GM06990 (cell line): ENCODE results near the gene SFT2D2.

Source experiments
- DNase-seq: peaks from one replicate; pipeline ENCODE4 v3.0.0-alpha.2; 2011; ENCODE audit not compliant: insufficient read length; ENCODE audit errors: extremely low read depth
- H3K27me3 ChIP-seq: replicated peaks from 2 replicates; pipeline ENCODE4 v1.6.0; 2011; ENCODE audit warnings: low read length; ENCODE audit not compliant: control insufficient read depth, insufficient read depth
- H3K36me3 ChIP-seq: 2 replicates; pipeline ENCODE4 v1.5.1; 2011; ENCODE audit warnings: low read length; ENCODE audit not compliant: control insufficient read depth, insufficient read depth
- H3K4me3 ChIP-seq: replicated peaks from 2 replicates; pipeline ENCODE4 v1.5.1; 2011; ENCODE audit warnings: low read depth, mild to moderate bottlenecking, control low read depth, low read length
- TF ChIP-seq, protein P1 (sequence below): IDR thresholded peaks from 2 replicates; pipeline ENCODE4 v1.5.1; 2011; ENCODE audit warnings: low read length, control low read depth, mild to moderate bottlenecking, inconsistent platforms; ENCODE audit not compliant: insufficient read depth, poor library complexity, severe bottlenecking

The SFT2D2 gene

DNA sequence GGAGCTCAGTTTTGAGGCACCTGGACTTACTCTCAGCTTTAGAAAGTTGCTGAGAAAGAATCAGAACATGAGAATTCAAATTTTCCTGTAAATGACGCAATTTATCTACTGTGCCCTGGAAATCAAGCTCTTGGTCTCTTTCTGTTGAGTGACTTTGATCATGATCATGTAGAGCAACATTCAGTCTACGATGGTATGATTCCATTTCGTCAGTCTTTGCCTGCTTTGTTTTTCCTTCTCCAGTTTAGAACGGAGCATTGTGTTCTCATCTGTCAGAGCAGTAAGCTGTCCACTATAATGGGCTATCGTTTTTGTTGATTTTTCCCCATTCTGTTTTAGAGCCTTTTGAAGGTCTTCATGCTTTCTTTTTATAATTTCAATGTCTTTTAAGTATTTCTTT, 20.7 kb downstream of the SFT2D2 start:
- no peak for DNase-seq
- TF ChIP-seq, protein P1, sequence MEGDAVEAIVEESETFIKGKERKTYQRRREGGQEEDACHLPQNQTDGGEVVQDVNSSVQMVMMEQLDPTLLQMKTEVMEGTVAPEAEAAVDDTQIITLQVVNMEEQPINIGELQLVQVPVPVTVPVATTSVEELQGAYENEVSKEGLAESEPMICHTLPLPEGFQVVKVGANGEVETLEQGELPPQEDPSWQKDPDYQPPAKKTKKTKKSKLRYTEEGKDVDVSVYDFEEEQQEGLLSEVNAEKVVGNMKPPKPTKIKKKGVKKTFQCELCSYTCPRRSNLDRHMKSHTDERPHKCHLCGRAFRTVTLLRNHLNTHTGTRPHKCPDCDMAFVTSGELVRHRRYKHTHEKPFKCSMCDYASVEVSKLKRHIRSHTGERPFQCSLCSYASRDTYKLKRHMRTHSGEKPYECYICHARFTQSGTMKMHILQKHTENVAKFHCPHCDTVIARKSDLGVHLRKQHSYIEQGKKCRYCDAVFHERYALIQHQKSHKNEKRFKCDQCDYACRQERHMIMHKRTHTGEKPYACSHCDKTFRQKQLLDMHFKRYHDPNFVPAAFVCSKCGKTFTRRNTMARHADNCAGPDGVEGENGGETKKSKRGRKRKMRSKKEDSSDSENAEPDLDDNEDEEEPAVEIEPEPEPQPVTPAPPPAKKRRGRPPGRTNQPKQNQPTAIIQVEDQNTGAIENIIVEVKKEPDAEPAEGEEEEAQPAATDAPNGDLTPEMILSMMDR, result no peak
- peaks cover 24% of the 10 kb centered on the region for H3K36me3 ChIP-seq
- H3K27me3 ChIP-seq, result no peaks in the 10 kb centered on the region
- no peak overlapping the region for H3K4me3 ChIP-seq

DNA sequence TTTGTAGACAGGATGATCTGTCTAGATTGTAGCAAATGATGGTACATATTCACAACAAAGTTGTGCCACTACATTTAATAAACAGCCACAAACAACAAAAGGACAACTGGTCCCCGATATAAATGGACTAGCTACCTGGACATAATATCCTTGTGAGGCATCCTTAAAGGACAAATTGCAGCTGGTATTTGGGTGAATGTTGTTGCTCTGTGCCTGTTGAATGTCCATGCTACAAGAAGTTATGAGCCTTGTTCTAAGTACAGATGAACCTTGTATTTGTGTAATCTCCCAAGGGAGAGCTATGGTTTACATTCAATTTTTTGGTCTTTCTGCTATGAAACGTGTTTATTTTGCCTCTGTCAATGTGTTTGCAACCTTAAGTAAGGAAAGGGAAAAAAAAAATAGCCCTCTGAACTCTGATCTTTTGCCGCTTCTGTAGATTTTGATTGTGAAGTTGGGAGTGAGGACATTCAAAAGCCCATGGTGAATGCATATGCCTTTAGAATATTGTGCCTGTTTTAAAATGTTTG, 26.5 kb downstream of the SFT2D2 start:
- TF ChIP-seq, protein P1, result no peak
- no peak overlapping the region for H3K4me3 ChIP-seq
- no peaks in the 10 kb centered on the region; the same call in none of the 2 replicates for H3K36me3 ChIP-seq
- no peaks in the 10 kb centered on the region for H3K27me3 ChIP-seq
- DNase-seq, result no peak

DNA sequence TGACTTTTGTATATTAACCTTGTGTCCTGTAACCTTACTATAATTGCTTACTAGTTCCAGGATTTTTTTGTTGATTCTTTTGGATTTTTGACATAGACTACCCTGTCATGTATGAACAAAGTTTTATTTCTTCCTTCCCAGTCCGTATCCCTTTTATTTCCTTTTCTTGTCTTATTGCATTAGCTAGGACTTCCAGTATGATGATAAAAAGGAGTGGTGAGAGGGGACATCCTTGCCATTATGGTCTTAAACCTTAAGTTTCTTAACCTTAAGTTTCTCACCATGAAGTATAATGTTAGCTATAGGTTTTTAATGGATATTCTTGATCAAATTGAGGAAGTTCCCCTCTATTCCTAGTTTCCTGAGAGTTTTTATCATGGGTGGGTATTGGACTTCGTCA, 30.4 kb downstream of the SFT2D2 start:
- no peaks in the 10 kb centered on the region for H3K36me3 ChIP-seq

DNA sequence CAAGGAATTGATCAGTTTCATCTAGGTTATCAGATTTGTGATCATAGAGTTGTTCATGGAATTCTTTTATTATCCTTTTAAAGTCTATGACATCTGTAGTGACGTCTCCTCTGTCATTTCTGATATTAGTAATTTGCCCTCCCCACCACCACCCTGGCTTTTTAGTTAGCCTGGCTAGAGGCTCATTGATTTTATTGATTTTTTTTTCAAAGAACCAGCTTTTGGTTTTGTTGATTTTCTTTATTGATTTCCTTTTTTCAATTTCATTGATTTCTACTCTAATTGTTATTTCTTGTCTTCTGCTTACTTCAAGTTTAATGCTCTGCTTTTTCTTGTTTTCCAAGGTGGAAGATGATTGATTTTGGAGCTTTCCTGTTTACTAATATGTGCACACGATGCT, 31.6 kb downstream of the SFT2D2 start:
- TF ChIP-seq, protein P1, result no peak
- H3K36me3 ChIP-seq, result no peaks in the 10 kb centered on the region
- H3K27me3 ChIP-seq, result no peaks in the 10 kb centered on the region
- H3K4me3 ChIP-seq, result no peak overlapping the region
- no peak for DNase-seq

More for the DNA sequence above, 30.4 kb downstream of the SFT2D2 start:
- H3K4me3 ChIP-seq, result no peak overlapping the region
- TF ChIP-seq, protein P1, result no peak
- H3K27me3 ChIP-seq, result no peaks in the 10 kb centered on the region
- DNase-seq, result no peak

DNA sequence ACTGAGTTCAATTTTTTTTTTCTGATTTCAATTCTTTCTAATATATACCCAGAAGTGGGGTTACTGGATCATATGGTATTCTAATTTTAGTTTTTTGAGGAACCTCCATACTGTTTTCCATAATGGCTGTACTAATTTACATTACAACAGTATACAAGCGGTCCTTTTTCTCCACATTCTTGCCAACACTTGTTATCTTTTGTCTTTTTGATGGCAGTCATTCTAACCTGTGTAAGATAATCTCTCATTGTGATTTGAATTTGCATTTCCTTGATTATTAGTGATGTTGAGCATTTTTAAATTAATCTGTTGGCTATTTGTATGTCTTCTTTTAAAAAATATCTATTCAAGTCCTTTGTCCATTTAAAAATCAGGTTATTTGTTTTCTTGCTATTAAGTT, 33.8 kb downstream of the SFT2D2 start:
- TF ChIP-seq, protein P1, result no peak
- H3K36me3 ChIP-seq, result no peaks in the 10 kb centered on the region; the same call in 1 of the 2 replicates
- H3K4me3 ChIP-seq, result no peak overlapping the region
- no peaks in the 10 kb centered on the region for H3K27me3 ChIP-seq
- DNase-seq, result no peak

DNA sequence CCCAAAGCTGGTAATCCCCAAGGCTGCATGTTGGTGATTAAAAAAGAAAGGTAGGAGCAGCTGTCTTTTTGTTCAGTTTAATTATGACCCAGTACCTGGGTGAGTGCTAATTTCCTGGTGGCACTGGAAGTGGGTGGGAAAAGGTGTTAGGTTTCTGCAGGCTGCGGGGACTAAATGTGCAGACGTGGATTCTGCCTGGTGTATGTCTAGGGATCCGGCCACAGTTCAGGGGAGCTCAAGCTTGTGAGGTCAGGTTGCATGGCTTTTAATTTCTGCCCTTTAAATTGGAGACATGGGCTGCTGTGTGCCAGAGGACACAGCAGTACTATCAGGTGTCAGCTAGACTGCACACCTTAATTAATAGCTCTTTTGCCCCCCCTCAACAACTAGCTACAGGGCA, 34.6 kb downstream of the SFT2D2 start:
- TF ChIP-seq, protein P1, result no peak
- DNase-seq, result no peak
- no peak overlapping the region for H3K4me3 ChIP-seq

More for the DNA sequence above, 34.6 kb downstream of the SFT2D2 start:
- Histone ChIP-seq H3K27me3 (no peaks in the 10 kb centered on the region), H3K36me3 (no peaks in the 10 kb centered on the region; the same call in 1 of the 2 replicates)
